ENCODE results near the gene ZNF516.

- no peak for TF ChIP-seq CTCF (IDR thresholded peaks at IDR 0.05; ENCODE audit: low read depth, low read length, missing input control)
- no peak for TF ChIP-seq RAD21 (IDR thresholded peaks at IDR 0.05)
- no peak for TF ChIP-seq SP1 (IDR thresholded peaks at IDR 0.05)
- TF ChIP-seq TAF1 (conservative IDR thresholded peaks at IDR 0.05): no peak
- no peak for TF ChIP-seq MAX (IDR thresholded peaks at IDR 0.05)
- no peak for TF ChIP-seq YY1 (IDR thresholded peaks at IDR 0.05)
- no peak for TF ChIP-seq REST (IDR thresholded peaks at IDR 0.05)
- no peak for TF ChIP-seq ATF3 (IDR thresholded peaks at IDR 0.05)
- TF ChIP-seq ZBTB33 (IDR thresholded peaks at IDR 0.05): no peak
- TF ChIP-seq JUND (IDR thresholded peaks at IDR 0.05): no peak
- TF ChIP-seq EGR1 (IDR thresholded peaks at IDR 0.05; ENCODE audit: low read depth in 2 of 2): no peak
- TF ChIP-seq FOXA1 (IDR thresholded peaks at IDR 0.05): no peak
- TF ChIP-seq HNF4A (conservative IDR thresholded peaks at IDR 0.05): no peak
- TF ChIP-seq NR2F2 (IDR thresholded peaks at IDR 0.05): no peak
Measured at GRCh38 chr18:76376668-76377358, 118.2 kb downstream of the ZNF516 start.

Data from liver (tissue), 3 donors.